GM12878 (cell line): ENCODE data around the gene VPS8. TPM values are rescaled to one million over a fixed set of nuclear protein-coding genes. Genes with fewer than 3 reads are reported as not detected.

Experiments used
- ATAC-seq: fragments of 200-7000 bp; cut with Tn5 transposase; 3 replicates; pipeline ENCODE4 v1.9.1; 2020; ENCODE audit warnings: mild to moderate bottlenecking, moderate library complexity
- BruUV-seq: library from RNA; stranded (reverse); fragments of 400-500 nt; replicated peaks from 2 replicates; lab custom pipeline; 2021; lab: Mats Ljungman, UMichigan
- CTCF ChIA-PET: fragments of 300-600 bp; sonication (Branson Sonifier 250); formaldehyde crosslinking; extraction: SDS; loops from one replicate; lab custom pipeline; 2021; ENCODE audit warnings: inconsistent platforms; lab: Yijun Ruan, JAX
- POLR2A ChIA-PET: fragments of 350-600 bp; formaldehyde crosslinking; extraction: SDS; loops from one replicate; lab custom pipeline; 2021; ENCODE audit warnings: inconsistent platforms; lab: Charles Lee
- RAD21 ChIA-PET: fragments of 300-600 bp; sonication (Branson Sonifier 250); formaldehyde crosslinking; loops from one replicate; lab custom pipeline; 2023; ENCODE audit warnings: antibody characterized with exemption; ENCODE audit not compliant: unreplicated experiment; lab: Charles Lee
- SMC1A ChIA-PET: fragments of 300-600 bp; sonication (Branson Sonifier 250); formaldehyde crosslinking; loops from one replicate; lab custom pipeline; 2023; ENCODE audit not compliant: unreplicated experiment, uncharacterized antibody; lab: Charles Lee
- DNase-seq: peaks from one replicate; pipeline ENCODE4 v3.0.0-alpha.2; 2011; ENCODE audit warnings: low read depth, low spot score
- FAIRE-seq: peaks from 3 replicates; lab custom pipeline; 2011; peaks lifted over from hg19 to GRCh38; lab: Jason Lieb, UNC
- H2AFZ ChIP-seq: 2 replicates; pipeline ENCODE4 v1.6.0; 2011; ENCODE audit warnings: low read depth, low read length, control low read depth; ENCODE audit not compliant: control insufficient read depth
- H3K27ac ChIP-seq: 2 replicates; pipeline ENCODE4 v1.5.1; 2011; ENCODE audit warnings: control low read depth; ENCODE audit not compliant: control insufficient read depth, insufficient read depth
- H3K27me3 ChIP-seq, 2 experiments: replicated peaks in 1 of 2; 2 replicates each; pipeline versions ENCODE4 v1.6.0 to v1.6.1; 2011; ENCODE audit warnings: low read length in 1 of 2; ENCODE audit not compliant: control insufficient read depth in 2 of 2, insufficient read depth in 2 of 2
- H3K36me3 ChIP-seq, 2 experiments: 2 replicates each; pipeline ENCODE4 v1.5.1; 2011; ENCODE audit warnings: low read length in 1 of 2; ENCODE audit not compliant: control insufficient read depth in 2 of 2, insufficient read depth in 2 of 2
- H3K4me1 ChIP-seq: 2 replicates; pipeline ENCODE4 v1.6.1; 2011; ENCODE audit warnings: mild to moderate bottlenecking, low read length, moderate library complexity, mixed read lengths; ENCODE audit not compliant: control insufficient read depth, insufficient read depth
- H3K4me2 ChIP-seq: 2 replicates; pipeline ENCODE4 v1.6.0; 2011; ENCODE audit warnings: control low read depth; ENCODE audit not compliant: control insufficient read depth, insufficient read depth
- H3K4me3 ChIP-seq: fragments of 200-600 bp; sonication (generic); 2 replicates; pipeline ENCODE4 v1.5.1; 2016
- H3K79me2 ChIP-seq: 2 replicates; pipeline ENCODE4 v1.6.0; 2011; ENCODE audit warnings: low read length; ENCODE audit not compliant: control insufficient read depth, insufficient read depth
- H3K9ac ChIP-seq: 2 replicates; pipeline ENCODE4 v1.8.0; 2011; ENCODE audit warnings: low read length, control low read depth, mixed read lengths; ENCODE audit not compliant: control insufficient read depth, insufficient read depth
- H3K9me3 ChIP-seq: replicated peaks from 3 replicates; pipeline ENCODE4 v1.5.1; 2011; ENCODE audit warnings: mild to moderate bottlenecking, low read length; ENCODE audit not compliant: control insufficient read depth, insufficient read depth
- H4K20me1 ChIP-seq: 2 replicates; pipeline ENCODE4 v1.6.0; 2011; ENCODE audit not compliant: control insufficient read depth, insufficient read depth
- ATF7 ChIP-seq: fragments of 450-650 bp; IDR thresholded peaks from 2 replicates; pipeline ENCODE4 v1.6.1; 2016; ENCODE audit warnings: low read depth, mild to moderate bottlenecking
- CHD2 ChIP-seq: IDR thresholded peaks from 2 replicates; pipeline ENCODE4 v1.6.1; 2011; ENCODE audit warnings: low read depth, low read length, improper control_type of control experiment, borderline replicate concordance
- EGR1 ChIP-seq, 2 experiments: IDR thresholded peaks; 1 replicate in 1 of 2; 2 replicates in 1 of 2; pipeline ENCODE4 v1.6.1; 2011 to 2012; ENCODE audit warnings: low read depth in 2 of 2, low read length in 2 of 2, borderline replicate concordance in 1 of 2, mild to moderate bottlenecking in 1 of 2, moderate library complexity in 1 of 2
- ELK1 ChIP-seq: IDR thresholded peaks from 2 replicates; pipeline ENCODE4 v1.6.1; 2012; ENCODE audit warnings: low read depth, low read length, improper control_type of control experiment
- GATAD2B ChIP-seq: fragments of 450-650 bp; conservative IDR thresholded peaks from 2 replicates; pipeline ENCODE4 v1.6.1; 2017; ENCODE audit warnings: low read depth, mild to moderate bottlenecking, moderate library complexity
- HSF1 ChIP-seq: fragments of 150-350 bp; IDR thresholded peaks from 2 replicates; pipeline ENCODE4 v1.6.1; 2014; ENCODE audit warnings: mild to moderate bottlenecking, low read depth, low read length
- IRF3 ChIP-seq: fragments of 450-650 bp; IDR thresholded peaks from 2 replicates; pipeline ENCODE4 v1.6.1; 2014; ENCODE audit warnings: mild to moderate bottlenecking
- JUNB ChIP-seq: IDR thresholded peaks from 2 replicates; pipeline ENCODE4 v1.6.1; 2016; ENCODE audit warnings: antibody characterized with exemption, mild to moderate bottlenecking
- KAT2A ChIP-seq: conservative IDR thresholded peaks from 2 replicates; pipeline ENCODE4 v1.6.1; 2011; ENCODE audit warnings: low read depth, low read length; ENCODE audit not compliant: control insufficient read depth
- KLF5 ChIP-seq: fragments of 450-650 bp; IDR thresholded peaks from 2 replicates; pipeline ENCODE4 v1.6.1; 2014; ENCODE audit warnings: mild to moderate bottlenecking; ENCODE audit not compliant: partially characterized antibody
- MYB ChIP-seq: fragments of 150-350 bp; IDR thresholded peaks from 2 replicates; pipeline ENCODE4 v1.6.1; 2014; ENCODE audit warnings: mild to moderate bottlenecking, low read depth, low read length, borderline replicate concordance
- PAX8 ChIP-seq: fragments of 450-650 bp; IDR thresholded peaks from 2 replicates; pipeline ENCODE4 v1.6.1; 2017; ENCODE audit warnings: mild to moderate bottlenecking, moderate library complexity
- SMC3 ChIP-seq: IDR thresholded peaks from 2 replicates; pipeline ENCODE4 v1.6.1; 2011; ENCODE audit warnings: low read length, improper control_type of control experiment, borderline replicate concordance
- WGBS: methylation state at CpG from one replicate; pipeline ENCODE4 v1.1.6; 2016; ENCODE audit warnings: low lambda C conversion rate; ENCODE audit not compliant: insufficient replicate concordance, insufficient coverage; ENCODE audit errors: missing lambda C conversion rate; 5-methylcytosine and 5-hydroxymethylcytosine counted together
- in situ Hi-C: fragments of 300-500 bp; cut with MboI; formaldehyde crosslinking; loops from 9 replicates; pipeline ENCODE4 v1.14.3; 2018; ENCODE audit warnings: mixed read lengths
- intact Hi-C: fragments of 100-400 bp; cut with micrococcal nuclease; formaldehyde crosslinking; loops from one replicate; pipeline ENCODE4 v1.14.2; 2022; ENCODE audit not compliant: unreplicated experiment
- polyA plus RNA-seq, 11 experiments: library from polyadenylated mRNA; depleted of rRNA in 4 of 11; unstranded in 6 of 11; stranded (reverse) in 5 of 11; fragments of >200 nt; fragmentation: Nextera tagmentation in 4 of 11; fragmentation: Illumina TruSeq in 1 of 11; extraction: Ambion mirVana in 4 of 11; extraction: Trizol in 1 of 11; gene quantifications; 1 replicate in 1 of 11; 2 replicates in 10 of 11; pipeline versions ENCODE4 v1.2.1 to v1.2.3, GENCODE V29; 2011 to 2016; ENCODE audit warnings: inconsistent platforms in 2 of 11, missing spikeins in 2 of 11, low read depth in 1 of 11
- total RNA-seq, 4 experiments: library from RNA; depleted of rRNA in 3 of 4; stranded (reverse); fragments of >200 nt in 3 of 4; fragmentation: Illumina TruSeq in 1 of 4; extraction: Trizol in 1 of 4; gene quantifications; 2 replicates each; pipeline versions ENCODE4 v1.2.1 to v1.2.3, GENCODE V29; 2013 to 2021

VPS8 gene
- total and polyA plus RNA-seq, 10 of the 15 experiments (the other 5 are each of a cell fraction or from before 2014, with no cell fraction given), result 8.9 to 34.7 (median 20.9) TPM

GRCh38 chr3:184968115-184968514 is 156.1 kb downstream of the VPS8 start:
- no peaks in the 10 kb centered on the region for H3K4me1 ChIP-seq
- ChIA-PET CTCF (no interaction called here), SMC1A (no interaction called here), POLR2A (no interaction called here)
- ATAC-seq (no peak), FAIRE-seq (no peak), DNase-seq (no peak)
- H3K27ac ChIP-seq, result no peak overlapping the region
- H3K4me2 ChIP-seq, result no peak overlapping the region
- H2AFZ ChIP-seq, result no peak overlapping the region
- no peaks in the 10 kb centered on the region for H3K79me2 ChIP-seq
- no peaks in the 10 kb centered on the region for H3K27me3 ChIP-seq
- 95% methylated on average over 1 of the region's 1 CpG for WGBS
- TF ChIP-seq ELK1 (no peak), JUNB (no peak), CHD2 (no peak), KAT2A (no peak), IRF3 (no peak), HSF1 (no peak), MYB (no peak), EGR1 (IDR thresholded peaks at IDR 0.05; ENCODE audit: borderline replicate concordance in 1 of 2, low read depth in 2 of 2, low read length in 2 of 2) (no peak), ATF7 (no peak), PAX8 (no peak), GATAD2B (no peak), KLF5 (no peak), SMC3 (no peak)
- TF ChIP-seq, all 136 proteins: peak for 0
- H3K9ac ChIP-seq, result no peak overlapping the region
- in situ Hi-C loops (no loop called here), intact Hi-C loops (no loop called here)
- peaks cover 0 to 10% of the 10 kb centered on the region in 2 experiments; a peak in 2 of 4 replicates for H3K36me3 ChIP-seq
- no peaks in the 10 kb centered on the region for H3K9me3 ChIP-seq
- H4K20me1 ChIP-seq, result no peaks in the 10 kb centered on the region
- H3K4me3 ChIP-seq, result no peak overlapping the region
- RAD21 ChIA-PET, result no interaction called here
- no TSS peak for BruUV-seq
